ENCODE measurements around the gene POU2F2. TPM values are rescaled to one million over a fixed set of nuclear protein-coding genes. Genes with fewer than 3 reads are reported as not detected.
A peak's percentile ranks its signal among the peaks of the same experiment; 100 is the strongest.

POU2F2 gene
- total RNA-seq, 1 experiment from 2014 or later: 6.0 TPM

DNA sequence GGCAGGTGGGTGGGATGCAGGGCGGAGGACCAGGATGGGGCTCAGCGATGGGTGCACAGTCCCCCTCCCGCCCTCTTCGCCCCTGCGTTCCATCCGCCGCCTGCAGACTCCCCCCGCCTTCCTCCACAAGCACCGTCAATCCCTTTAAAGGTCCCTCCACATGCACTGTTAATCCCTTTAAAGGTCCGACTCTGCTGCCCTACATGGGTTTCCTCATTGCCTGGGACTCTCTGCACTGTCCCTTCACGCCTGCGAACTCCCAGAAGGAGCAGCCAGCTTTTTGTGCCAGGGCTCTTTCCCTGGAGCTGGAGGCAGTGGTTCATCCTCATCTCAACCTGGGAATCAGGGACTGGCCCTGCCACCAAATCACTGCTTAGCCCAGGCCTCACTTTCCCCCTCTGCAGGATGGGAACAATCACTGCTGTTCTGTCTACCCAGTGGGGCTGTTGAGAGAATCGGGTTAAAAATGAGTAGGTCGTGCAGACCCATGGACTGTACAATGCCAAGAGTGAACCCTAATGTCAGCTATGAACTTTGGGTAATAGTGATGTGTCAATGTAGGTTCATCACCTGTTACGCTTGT lies 35.9 kb downstream of the POU2F2 start:
- ChIA-PET POLR2A (interaction anchor here (0.9 kb wide), 1 partner anchor 20 kb away, joined by 4 read pairs; the partner anchor contains the start of gene ZNF574), CTCF (interaction anchor here (0.7 to 1.9 kb wide), 18 partner anchors 11 to 334 kb away, joined by 3 to 13 read pairs (median 4); partner anchors contain the start of gene RABAC1)
- DNase-seq (ENCODE audit: low spot score): no peak
- ATAC-seq: peak; percentile 9
- peak overlapping the region; percentile 65 for H3K4me3 Mint-ChIP-seq
- H3K27ac Mint-ChIP-seq: no peak overlapping the region
- TF ChIP-seq, protein P1, sequence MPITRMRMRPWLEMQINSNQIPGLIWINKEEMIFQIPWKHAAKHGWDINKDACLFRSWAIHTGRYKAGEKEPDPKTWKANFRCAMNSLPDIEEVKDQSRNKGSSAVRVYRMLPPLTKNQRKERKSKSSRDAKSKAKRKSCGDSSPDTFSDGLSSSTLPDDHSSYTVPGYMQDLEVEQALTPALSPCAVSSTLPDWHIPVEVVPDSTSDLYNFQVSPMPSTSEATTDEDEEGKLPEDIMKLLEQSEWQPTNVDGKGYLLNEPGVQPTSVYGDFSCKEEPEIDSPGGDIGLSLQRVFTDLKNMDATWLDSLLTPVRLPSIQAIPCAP (CRISPR knock-in tag; IDR thresholded peaks at IDR 0.05): no peak
- TF ChIP-seq CREB1 (CRISPR knock-in tag; IDR thresholded peaks at IDR 0.05) (no peak), ELF4 (CRISPR knock-in tag; IDR thresholded peaks at IDR 0.05; ENCODE audit: low read depth) (no peak), ATF1 (CRISPR knock-in tag; IDR thresholded peaks at IDR 0.05) (no peak)
- peaks cover 15% of the 10 kb centered on the region for H3K4me1 Mint-ChIP-seq
- H3K36me3 Mint-ChIP-seq: no peaks in the 10 kb centered on the region
- no peaks in the 10 kb centered on the region for H3K9me3 Mint-ChIP-seq
- H3K27me3 Mint-ChIP-seq (ENCODE audit: low read depth): peaks cover 20% of the 10 kb centered on the region

DNA sequence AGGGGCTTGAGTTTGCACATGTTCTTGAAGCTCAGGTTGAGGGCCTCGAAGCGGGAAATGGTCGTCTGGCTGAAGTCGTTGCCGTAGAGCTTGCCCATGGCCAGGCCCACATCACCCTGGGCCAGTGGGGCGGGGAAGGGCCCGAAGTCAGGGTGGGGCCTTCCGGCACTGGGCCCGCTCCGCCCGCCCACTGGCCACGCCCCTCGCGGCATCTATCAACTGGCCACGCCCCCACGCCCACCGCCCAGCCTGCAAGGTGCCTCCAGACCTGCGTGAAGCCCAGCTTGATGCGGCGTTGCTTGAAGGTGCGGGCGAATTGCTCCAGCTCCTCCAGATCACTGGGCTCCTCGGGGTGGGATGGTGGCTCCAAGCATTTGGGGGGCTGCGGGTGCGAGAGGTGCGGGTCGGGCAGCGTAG lies 36.4 kb downstream of the POU2F2 start:
- no peaks in the 10 kb centered on the region for H3K36me3 Mint-ChIP-seq
- ATAC-seq: peak; percentile 86
- peak; percentile 94 for DNase-seq (ENCODE audit: low spot score)
- peak overlapping the region; percentile 65 for H3K4me3 Mint-ChIP-seq
- peaks cover 20% of the 10 kb centered on the region for H3K27me3 Mint-ChIP-seq (ENCODE audit: low read depth)
- ChIA-PET CTCF (interaction anchor here (0.5 to 1.9 kb wide), 21 partner anchors 11 to 334 kb away, joined by 3 to 13 read pairs (median 4); partner anchors contain the start of gene RABAC1), POLR2A (interaction anchor here (0.8 to 0.9 kb wide), 2 partner anchors 20 to 184 kb away, joined by 3 to 4 read pairs; partner anchors contain the start of gene ZNF574)
- no peaks in the 10 kb centered on the region for H3K9me3 Mint-ChIP-seq
- H3K27ac Mint-ChIP-seq: no peak overlapping the region
- peaks cover 15% of the 10 kb centered on the region for H3K4me1 Mint-ChIP-seq
- TF ChIP-seq RELA (CRISPR knock-in tag; IDR thresholded peaks at IDR 0.05; ENCODE audit: borderline replicate concordance) (no peak), NR2C2 (CRISPR knock-in tag; IDR thresholded peaks at IDR 0.05) (no peak), ZBTB21 (CRISPR knock-in tag; IDR thresholded peaks at IDR 0.05; ENCODE audit: borderline replicate concordance) (no peak), ETV6 (CRISPR knock-in tag; IDR thresholded peaks at IDR 0.05) (no peak), SMAD3 (CRISPR knock-in tag; IDR thresholded peaks at IDR 0.05; ENCODE audit: borderline replicate concordance) (0 out of 2 replicates have a peak, but pooled peaks have one; percentile 44), ZNF396 (CRISPR knock-in tag; IDR thresholded peaks at IDR 0.05; ENCODE audit: borderline replicate concordance) (no peak), FOXP1 (CRISPR knock-in tag; IDR thresholded peaks at IDR 0.05; ENCODE audit: borderline replicate concordance) (peak; percentile 78; the same call in 1 of the 2 replicates), ZNF232 (CRISPR knock-in tag; IDR thresholded peaks at IDR 0.05) (0 out of 2 replicates have a peak, but pooled peaks have one; percentile 47), SP1 (CRISPR knock-in tag; conservative IDR thresholded peaks at IDR 0.05) (peak; percentile 92), NR3C1 (CRISPR knock-in tag; conservative IDR thresholded peaks at IDR 0.05; ENCODE audit: low read depth) (no peak), GRHL2 (CRISPR knock-in tag; IDR thresholded peaks at IDR 0.05; ENCODE audit: insufficient replicate concordance, severe bottlenecking) (no peak), GTF2I (CRISPR knock-in tag; conservative IDR thresholded peaks at IDR 0.05) (no peak), MYBL2 (CRISPR knock-in tag; IDR thresholded peaks at IDR 0.05) (peak; percentile 58; the same call in 1 of the 2 replicates)
- TF ChIP-seq, protein P2, sequence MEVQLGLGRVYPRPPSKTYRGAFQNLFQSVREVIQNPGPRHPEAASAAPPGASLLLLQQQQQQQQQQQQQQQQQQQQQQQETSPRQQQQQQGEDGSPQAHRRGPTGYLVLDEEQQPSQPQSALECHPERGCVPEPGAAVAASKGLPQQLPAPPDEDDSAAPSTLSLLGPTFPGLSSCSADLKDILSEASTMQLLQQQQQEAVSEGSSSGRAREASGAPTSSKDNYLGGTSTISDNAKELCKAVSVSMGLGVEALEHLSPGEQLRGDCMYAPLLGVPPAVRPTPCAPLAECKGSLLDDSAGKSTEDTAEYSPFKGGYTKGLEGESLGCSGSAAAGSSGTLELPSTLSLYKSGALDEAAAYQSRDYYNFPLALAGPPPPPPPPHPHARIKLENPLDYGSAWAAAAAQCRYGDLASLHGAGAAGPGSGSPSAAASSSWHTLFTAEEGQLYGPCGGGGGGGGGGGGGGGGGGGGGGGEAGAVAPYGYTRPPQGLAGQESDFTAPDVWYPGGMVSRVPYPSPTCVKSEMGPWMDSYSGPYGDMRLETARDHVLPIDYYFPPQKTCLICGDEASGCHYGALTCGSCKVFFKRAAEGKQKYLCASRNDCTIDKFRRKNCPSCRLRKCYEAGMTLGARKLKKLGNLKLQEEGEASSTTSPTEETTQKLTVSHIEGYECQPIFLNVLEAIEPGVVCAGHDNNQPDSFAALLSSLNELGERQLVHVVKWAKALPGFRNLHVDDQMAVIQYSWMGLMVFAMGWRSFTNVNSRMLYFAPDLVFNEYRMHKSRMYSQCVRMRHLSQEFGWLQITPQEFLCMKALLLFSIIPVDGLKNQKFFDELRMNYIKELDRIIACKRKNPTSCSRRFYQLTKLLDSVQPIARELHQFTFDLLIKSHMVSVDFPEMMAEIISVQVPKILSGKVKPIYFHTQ (CRISPR knock-in tag; IDR thresholded peaks at IDR 0.05): no peak
- TF ChIP-seq, protein P3, sequence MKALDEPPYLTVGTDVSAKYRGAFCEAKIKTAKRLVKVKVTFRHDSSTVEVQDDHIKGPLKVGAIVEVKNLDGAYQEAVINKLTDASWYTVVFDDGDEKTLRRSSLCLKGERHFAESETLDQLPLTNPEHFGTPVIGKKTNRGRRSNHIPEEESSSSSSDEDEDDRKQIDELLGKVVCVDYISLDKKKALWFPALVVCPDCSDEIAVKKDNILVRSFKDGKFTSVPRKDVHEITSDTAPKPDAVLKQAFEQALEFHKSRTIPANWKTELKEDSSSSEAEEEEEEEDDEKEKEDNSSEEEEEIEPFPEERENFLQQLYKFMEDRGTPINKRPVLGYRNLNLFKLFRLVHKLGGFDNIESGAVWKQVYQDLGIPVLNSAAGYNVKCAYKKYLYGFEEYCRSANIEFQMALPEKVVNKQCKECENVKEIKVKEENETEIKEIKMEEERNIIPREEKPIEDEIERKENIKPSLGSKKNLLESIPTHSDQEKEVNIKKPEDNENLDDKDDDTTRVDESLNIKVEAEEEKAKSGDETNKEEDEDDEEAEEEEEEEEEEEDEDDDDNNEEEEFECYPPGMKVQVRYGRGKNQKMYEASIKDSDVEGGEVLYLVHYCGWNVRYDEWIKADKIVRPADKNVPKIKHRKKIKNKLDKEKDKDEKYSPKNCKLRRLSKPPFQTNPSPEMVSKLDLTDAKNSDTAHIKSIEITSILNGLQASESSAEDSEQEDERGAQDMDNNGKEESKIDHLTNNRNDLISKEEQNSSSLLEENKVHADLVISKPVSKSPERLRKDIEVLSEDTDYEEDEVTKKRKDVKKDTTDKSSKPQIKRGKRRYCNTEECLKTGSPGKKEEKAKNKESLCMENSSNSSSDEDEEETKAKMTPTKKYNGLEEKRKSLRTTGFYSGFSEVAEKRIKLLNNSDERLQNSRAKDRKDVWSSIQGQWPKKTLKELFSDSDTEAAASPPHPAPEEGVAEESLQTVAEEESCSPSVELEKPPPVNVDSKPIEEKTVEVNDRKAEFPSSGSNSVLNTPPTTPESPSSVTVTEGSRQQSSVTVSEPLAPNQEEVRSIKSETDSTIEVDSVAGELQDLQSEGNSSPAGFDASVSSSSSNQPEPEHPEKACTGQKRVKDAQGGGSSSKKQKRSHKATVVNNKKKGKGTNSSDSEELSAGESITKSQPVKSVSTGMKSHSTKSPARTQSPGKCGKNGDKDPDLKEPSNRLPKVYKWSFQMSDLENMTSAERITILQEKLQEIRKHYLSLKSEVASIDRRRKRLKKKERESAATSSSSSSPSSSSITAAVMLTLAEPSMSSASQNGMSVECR (CRISPR knock-in tag; IDR thresholded peaks at IDR 0.05; ENCODE audit: borderline replicate concordance): 0 out of 2 replicates have a peak, but pooled peaks have one; percentile 30
- TF ChIP-seq, protein P4, sequence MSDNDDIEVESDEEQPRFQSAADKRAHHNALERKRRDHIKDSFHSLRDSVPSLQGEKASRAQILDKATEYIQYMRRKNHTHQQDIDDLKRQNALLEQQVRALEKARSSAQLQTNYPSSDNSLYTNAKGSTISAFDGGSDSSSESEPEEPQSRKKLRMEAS (CRISPR knock-in tag; IDR thresholded peaks at IDR 0.05): peak; percentile 97
- TF ChIP-seq, protein P5, sequence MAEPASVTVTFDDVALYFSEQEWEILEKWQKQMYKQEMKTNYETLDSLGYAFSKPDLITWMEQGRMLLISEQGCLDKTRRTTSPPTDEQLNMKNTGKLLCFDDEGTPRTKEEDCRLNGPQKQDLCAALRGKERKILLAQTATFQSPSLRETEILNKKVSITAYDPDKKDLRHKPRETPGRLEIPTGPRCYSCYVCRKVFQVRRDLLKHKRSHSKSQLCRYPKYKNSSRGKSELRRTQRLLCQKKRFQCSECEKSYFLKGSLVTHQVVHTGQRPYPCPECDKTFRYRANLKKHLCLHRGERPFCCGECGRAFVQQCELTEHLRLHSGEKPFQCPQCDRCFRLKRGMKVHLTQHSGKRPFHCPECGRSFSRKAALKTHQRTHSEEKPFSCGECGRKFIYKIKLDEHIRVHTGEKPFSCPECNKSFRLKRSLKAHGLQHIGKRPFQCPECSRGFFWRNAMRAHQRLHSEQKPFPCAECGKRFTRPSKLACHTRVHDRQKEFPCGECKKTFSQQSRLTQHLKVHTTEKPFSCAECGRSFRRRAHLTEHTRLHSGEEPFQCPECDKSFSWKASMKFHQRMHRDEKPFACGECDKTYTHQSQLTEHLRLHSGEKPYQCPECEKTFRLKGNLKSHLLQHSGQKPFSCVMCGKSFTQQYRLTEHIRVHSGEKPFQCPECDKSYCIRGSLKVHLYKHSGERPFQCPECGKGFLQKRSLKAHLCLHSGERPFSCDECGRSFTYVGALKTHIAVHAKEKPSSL (CRISPR knock-in tag; conservative IDR thresholded peaks at IDR 0.05): no peak
- TF ChIP-seq, protein P6, sequence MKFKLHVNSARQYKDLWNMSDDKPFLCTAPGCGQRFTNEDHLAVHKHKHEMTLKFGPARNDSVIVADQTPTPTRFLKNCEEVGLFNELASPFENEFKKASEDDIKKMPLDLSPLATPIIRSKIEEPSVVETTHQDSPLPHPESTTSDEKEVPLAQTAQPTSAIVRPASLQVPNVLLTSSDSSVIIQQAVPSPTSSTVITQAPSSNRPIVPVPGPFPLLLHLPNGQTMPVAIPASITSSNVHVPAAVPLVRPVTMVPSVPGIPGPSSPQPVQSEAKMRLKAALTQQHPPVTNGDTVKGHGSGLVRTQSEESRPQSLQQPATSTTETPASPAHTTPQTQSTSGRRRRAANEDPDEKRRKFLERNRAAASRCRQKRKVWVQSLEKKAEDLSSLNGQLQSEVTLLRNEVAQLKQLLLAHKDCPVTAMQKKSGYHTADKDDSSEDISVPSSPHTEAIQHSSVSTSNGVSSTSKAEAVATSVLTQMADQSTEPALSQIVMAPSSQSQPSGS (CRISPR knock-in tag; IDR thresholded peaks at IDR 0.05; ENCODE audit: borderline replicate concordance, low read depth): no peak

Data from WTC11 (cell line).